Esophagus muscularis mucosa (tissue), 4 donors: ENCODE results near the gene BORCS5.

Experiments used
- EP300 ChIP-seq: sonication (generic); formaldehyde crosslinking; IDR thresholded peaks from one replicate; pipeline ENCODE4 v1.6.1; 2017; ENCODE audit warnings: antibody characterized with exemption
- POLR2A ChIP-seq: fragments of 450-650 bp; IDR thresholded peaks from one replicate; pipeline ENCODE4 v1.6.1; 2017; ENCODE audit warnings: antibody characterized with exemption, moderate library complexity, mild to moderate bottlenecking, low read depth
- POLR2AphosphoS5 ChIP-seq, 2 donors: sonication (generic); formaldehyde crosslinking; IDR thresholded peaks; one replicate each; pipeline ENCODE4 v1.6.1; 2017; ENCODE audit warnings: antibody characterized with exemption in 2 of 2
- TF ChIP-seq, protein P1 (sequence below), 3 experiments: fragments of 200-600 bp in 2 of 3; fragments of 450-650 bp in 1 of 3; sonication (generic) in 2 of 3; IDR thresholded peaks; one replicate each; pipeline ENCODE4 v1.5.1; 2017 to 2019; ENCODE audit warnings: antibody characterized with exemption in 3 of 3, mild to moderate bottlenecking in 2 of 3, moderate library complexity in 1 of 3

DNA sequence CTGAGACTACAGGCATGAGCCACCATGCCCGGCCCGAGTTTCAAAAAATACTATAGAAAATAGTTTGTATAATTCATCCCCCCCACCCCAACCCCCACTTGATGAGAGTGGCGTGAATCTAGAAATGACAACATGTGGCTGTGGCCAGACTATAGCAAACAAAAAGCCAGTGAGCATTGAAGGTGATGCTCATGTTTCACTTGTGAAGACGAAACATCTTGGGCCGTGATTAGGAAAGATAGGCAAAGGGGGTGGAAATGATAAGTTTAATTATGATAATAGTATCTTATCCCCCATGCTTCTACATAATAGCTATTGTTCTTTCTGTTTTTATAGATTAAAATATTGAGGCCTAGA, 8.5 kb downstream of the BORCS5 start:
- TF ChIP-seq POLR2A (no peak), EP300 (no peak), POLR2AphosphoS5 (IDR thresholded peaks at IDR 0.05) (no peak)
- TF ChIP-seq, protein P1, sequence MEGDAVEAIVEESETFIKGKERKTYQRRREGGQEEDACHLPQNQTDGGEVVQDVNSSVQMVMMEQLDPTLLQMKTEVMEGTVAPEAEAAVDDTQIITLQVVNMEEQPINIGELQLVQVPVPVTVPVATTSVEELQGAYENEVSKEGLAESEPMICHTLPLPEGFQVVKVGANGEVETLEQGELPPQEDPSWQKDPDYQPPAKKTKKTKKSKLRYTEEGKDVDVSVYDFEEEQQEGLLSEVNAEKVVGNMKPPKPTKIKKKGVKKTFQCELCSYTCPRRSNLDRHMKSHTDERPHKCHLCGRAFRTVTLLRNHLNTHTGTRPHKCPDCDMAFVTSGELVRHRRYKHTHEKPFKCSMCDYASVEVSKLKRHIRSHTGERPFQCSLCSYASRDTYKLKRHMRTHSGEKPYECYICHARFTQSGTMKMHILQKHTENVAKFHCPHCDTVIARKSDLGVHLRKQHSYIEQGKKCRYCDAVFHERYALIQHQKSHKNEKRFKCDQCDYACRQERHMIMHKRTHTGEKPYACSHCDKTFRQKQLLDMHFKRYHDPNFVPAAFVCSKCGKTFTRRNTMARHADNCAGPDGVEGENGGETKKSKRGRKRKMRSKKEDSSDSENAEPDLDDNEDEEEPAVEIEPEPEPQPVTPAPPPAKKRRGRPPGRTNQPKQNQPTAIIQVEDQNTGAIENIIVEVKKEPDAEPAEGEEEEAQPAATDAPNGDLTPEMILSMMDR (IDR thresholded peaks at IDR 0.05) = no peak
